GM06990 (cell line): Measurements from ENCODE around the gene PHACTR1.

ENCODE experiments used
- DNase-seq: peaks from one replicate; pipeline ENCODE4 v3.0.0-alpha.2; 2011; ENCODE audit not compliant: insufficient read length; ENCODE audit errors: extremely low read depth
- H3K27me3 ChIP-seq: replicated peaks from 2 replicates; pipeline ENCODE4 v1.6.0; 2011; ENCODE audit warnings: low read length; ENCODE audit not compliant: control insufficient read depth, insufficient read depth
- H3K36me3 ChIP-seq: 2 replicates; pipeline ENCODE4 v1.5.1; 2011; ENCODE audit warnings: low read length; ENCODE audit not compliant: control insufficient read depth, insufficient read depth
- H3K4me3 ChIP-seq: replicated peaks from 2 replicates; pipeline ENCODE4 v1.5.1; 2011; ENCODE audit warnings: low read depth, mild to moderate bottlenecking, control low read depth, low read length
- TF ChIP-seq, protein P1 (sequence below): IDR thresholded peaks from 2 replicates; pipeline ENCODE4 v1.5.1; 2011; ENCODE audit warnings: low read length, control low read depth, mild to moderate bottlenecking, inconsistent platforms; ENCODE audit not compliant: insufficient read depth, poor library complexity, severe bottlenecking

PHACTR1 gene

DNA sequence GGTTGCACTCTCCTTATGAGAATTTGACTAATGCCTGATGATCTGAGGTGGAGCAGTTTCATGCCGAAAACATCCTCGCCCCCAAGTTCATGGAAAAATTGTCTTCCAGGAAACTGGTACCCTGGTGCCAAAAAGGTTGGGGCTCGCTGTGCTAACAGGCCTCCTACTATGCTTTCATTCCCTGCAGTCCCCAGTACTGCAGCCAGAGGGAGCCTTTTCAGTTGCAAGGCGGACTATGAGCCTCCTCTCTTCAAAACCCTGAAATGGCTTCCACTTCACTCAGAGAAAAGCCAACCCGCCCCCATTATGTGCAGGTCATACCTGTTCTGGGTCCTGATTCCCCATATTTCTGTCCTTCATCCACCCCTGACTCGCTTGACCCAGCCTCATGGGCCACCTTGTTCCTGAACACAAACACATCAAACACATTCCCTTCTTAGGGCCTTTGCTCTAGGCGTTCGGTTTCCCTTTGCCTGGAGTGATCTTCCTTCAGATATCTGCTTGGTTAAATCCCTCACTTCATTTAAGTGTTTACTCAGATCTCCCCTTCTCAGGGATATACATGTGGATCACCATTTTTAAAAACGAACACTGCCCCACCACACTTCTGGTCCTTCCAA lies 173.7 kb downstream of the PHACTR1 start:
- Histone ChIP-seq H3K27me3 (no peaks in the 10 kb centered on the region), H3K4me3 (no peak overlapping the region), H3K36me3 (no peaks in the 10 kb centered on the region)
- DNase-seq, result no peak
- TF ChIP-seq, protein P1, sequence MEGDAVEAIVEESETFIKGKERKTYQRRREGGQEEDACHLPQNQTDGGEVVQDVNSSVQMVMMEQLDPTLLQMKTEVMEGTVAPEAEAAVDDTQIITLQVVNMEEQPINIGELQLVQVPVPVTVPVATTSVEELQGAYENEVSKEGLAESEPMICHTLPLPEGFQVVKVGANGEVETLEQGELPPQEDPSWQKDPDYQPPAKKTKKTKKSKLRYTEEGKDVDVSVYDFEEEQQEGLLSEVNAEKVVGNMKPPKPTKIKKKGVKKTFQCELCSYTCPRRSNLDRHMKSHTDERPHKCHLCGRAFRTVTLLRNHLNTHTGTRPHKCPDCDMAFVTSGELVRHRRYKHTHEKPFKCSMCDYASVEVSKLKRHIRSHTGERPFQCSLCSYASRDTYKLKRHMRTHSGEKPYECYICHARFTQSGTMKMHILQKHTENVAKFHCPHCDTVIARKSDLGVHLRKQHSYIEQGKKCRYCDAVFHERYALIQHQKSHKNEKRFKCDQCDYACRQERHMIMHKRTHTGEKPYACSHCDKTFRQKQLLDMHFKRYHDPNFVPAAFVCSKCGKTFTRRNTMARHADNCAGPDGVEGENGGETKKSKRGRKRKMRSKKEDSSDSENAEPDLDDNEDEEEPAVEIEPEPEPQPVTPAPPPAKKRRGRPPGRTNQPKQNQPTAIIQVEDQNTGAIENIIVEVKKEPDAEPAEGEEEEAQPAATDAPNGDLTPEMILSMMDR, result peak; percentile 68

DNA sequence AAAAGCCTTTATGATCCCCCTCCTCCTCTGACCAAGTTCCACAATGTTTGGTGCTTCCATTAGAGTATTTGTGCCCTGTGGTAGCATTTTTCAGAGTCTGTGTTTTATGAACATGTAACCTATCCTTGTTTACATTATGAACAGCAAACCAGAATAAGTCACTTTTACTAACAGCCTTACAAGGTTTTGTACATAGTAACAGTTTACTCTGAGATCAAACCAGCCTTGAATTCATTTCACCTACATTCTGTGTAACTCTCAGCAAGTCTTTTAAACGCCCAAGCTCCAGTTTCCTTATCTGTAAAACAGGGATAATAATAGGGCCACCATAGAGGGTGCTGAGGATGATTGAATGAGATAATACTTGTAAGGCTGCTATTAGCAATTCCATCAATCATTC lies 175.0 kb downstream of the PHACTR1 start:
- no peaks in the 10 kb centered on the region for H3K27me3 ChIP-seq
- DNase-seq, result no peak
- no peak overlapping the region for H3K4me3 ChIP-seq
- H3K36me3 ChIP-seq, result no peaks in the 10 kb centered on the region
- TF ChIP-seq, protein P1, result no peak

DNA sequence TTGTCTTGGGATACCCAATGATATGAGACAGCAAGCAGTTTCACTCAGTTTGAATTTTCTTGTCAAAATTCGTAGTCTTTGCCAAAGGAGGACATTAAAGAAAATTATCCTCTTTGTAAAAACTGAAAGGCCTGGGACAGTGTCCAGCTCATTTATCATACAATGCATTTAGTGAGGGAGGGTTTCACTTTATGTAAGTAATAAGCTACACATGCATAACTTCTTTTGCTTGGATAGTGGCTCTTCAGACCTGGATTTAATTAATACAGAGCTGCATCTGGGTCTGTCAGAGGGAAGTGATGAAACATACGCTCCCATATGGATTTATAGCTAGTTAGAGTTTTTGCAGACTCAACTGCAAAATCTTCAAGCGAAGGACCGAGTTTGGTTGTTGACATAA lies 175.6 kb downstream of the PHACTR1 start:
- TF ChIP-seq, protein P1, result no peak
- no peaks in the 10 kb centered on the region for H3K27me3 ChIP-seq
- H3K4me3 ChIP-seq, result no peak overlapping the region
- no peak for DNase-seq
- no peaks in the 10 kb centered on the region for H3K36me3 ChIP-seq

DNA sequence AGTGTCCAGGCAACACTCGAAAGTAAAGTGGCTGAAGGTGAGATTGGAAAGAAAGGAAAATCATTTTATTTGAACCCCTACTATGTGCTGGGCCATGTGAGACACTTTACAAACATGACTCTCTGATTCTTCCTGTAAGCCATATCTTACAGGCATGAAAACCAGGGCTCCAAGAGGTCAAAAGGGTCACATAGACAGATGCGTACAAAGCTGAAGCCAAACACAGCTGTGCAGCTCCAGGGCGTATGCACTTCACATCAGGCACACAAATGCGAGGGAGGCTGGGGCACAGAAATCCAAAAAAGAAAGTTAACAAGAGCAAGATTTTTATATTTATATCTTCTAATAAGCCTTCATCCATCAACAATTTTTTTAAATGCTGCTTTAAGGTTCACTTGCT lies 176.5 kb downstream of the PHACTR1 start:
- no peaks in the 10 kb centered on the region for H3K27me3 ChIP-seq
- DNase-seq, result no peak
- TF ChIP-seq, protein P1, result no peak
- no peaks in the 10 kb centered on the region for H3K36me3 ChIP-seq
- no peak overlapping the region for H3K4me3 ChIP-seq

DNA sequence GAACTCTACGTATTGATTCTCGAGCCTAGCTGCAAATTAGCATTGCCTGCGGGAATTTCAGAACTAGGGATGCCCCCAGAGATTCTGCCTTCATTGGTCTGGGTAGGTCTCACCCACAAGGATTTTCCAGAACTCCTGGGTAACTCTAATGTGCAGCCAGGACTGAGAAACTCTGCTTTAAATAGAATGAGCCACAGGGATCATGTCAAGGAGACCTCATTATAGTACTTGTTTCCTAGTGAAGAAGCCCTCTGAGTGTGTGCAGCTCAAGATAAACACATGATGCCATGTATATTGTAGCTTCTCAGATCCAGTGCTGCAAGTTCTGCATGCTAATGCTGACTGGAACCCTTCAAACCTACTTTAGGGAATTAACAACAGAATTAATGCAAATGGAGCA lies 179.2 kb downstream of the PHACTR1 start:
- H3K4me3 ChIP-seq, result no peak overlapping the region
- H3K27me3 ChIP-seq, result no peaks in the 10 kb centered on the region; the same call in none of the 2 replicates
- H3K36me3 ChIP-seq, result no peaks in the 10 kb centered on the region
- DNase-seq, result no peak
- TF ChIP-seq, protein P1, result no peak
